ENCODE results near the gene BMP4. TPM values are rescaled to one million over a fixed set of nuclear protein-coding genes. Genes with fewer than 3 reads are reported as not detected.
A peak's percentile ranks its signal among the peaks of the same experiment; 100 is the strongest.

Gene BMP4
- total and polyA plus RNA-seq, 2 of the 13 experiments (the other 11 are each of a cell fraction or from before 2014, with no cell fraction given): 56.4 to 169 TPM

GRCh38 chr14:53942970-53943750 is 13.5 kb downstream of the BMP4 start (continued):
- TF ChIP-seq ZNF609 (CRISPR knock-in tag; IDR thresholded peaks at IDR 0.05; ENCODE audit: borderline replicate concordance) (peak; percentile 73), ZSCAN29 (CRISPR knock-in tag; conservative IDR thresholded peaks at IDR 0.05) (0 out of 2 replicates have a peak, but pooled peaks have one; percentile 52), ZNF292 (CRISPR knock-in tag; IDR thresholded peaks at IDR 0.05; ENCODE audit: borderline replicate concordance, low read depth) (0 out of 2 replicates have a peak, but pooled peaks have one; percentile 11), ZNF180 (CRISPR knock-in tag; IDR thresholded peaks at IDR 0.05; ENCODE audit: borderline replicate concordance, low read depth) (no peak), ATRX (CRISPR knock-in tag; IDR thresholded peaks at IDR 0.05; ENCODE audit: borderline replicate concordance) (no peak), NCOA2 (CRISPR knock-in tag; IDR thresholded peaks at IDR 0.05) (peak; percentile 88), RERE (CRISPR knock-in tag; IDR thresholded peaks at IDR 0.05; ENCODE audit: low read depth) (peak; percentile 33; the same call in 1 of the 2 replicates), TFAP4 (IDR thresholded peaks at IDR 0.05; ENCODE audit: borderline replicate concordance, low read depth) (no peak), CREB1 (IDR thresholded peaks at IDR 0.05) (no peak), CREB1 (CRISPR knock-in tag; IDR thresholded peaks at IDR 0.05) (peak; percentile 58; the same call in 1 of the 2 replicates)

Measured in HepG2 (cell line).